A549 (cell line): Measurements from ENCODE around the gene S100A7A. TPM values are rescaled to one million over a fixed set of nuclear protein-coding genes. Genes with fewer than 3 reads are reported as not detected.

ENCODE experiments used
- ATAC-seq, 2 experiments: fragments of 200-7000 bp in 1 of 2; fragments of >200 bp in 1 of 2; cut with Nextera tagmentation in 1 of 2; cut with Tn5 transposase in 1 of 2; 3 replicates each; pipeline versions ENCODE4 v1.8.0 to v1.9.1; 2018 to 2020; ENCODE audit warnings: mild to moderate bottlenecking in 1 of 2, moderate library complexity in 1 of 2
- CTCF ChIA-PET: fragments of 300-600 bp; sonication (Branson Sonifier 250); formaldehyde crosslinking; extraction: SDS; loops from one replicate; lab custom pipeline; 2021; ENCODE audit warnings: antibody characterized with exemption, inconsistent platforms; lab: Yijun Ruan, JAX
- POLR2A ChIA-PET: fragments of 350-600 bp; formaldehyde crosslinking; extraction: SDS; loops from one replicate; lab custom pipeline; 2021; ENCODE audit warnings: antibody characterized with exemption, inconsistent platforms; lab: Yijun Ruan, JAX
- DNase-seq, 2 experiments: peaks; one replicate each; pipeline versions ENCODE4 v3.0.0 to v3.0.0-alpha.2; 2011 to 2016; ENCODE audit warnings: low read depth in 1 of 2, low spot score in 1 of 2
- FAIRE-seq: peaks from 2 replicates; lab custom pipeline; 2011; peaks lifted over from hg19 to GRCh38; lab: Jason Lieb, UNC
- H3K27ac ChIP-seq, 2 experiments: fragments of >200 bp; sonication (Bioruptor Twin); formaldehyde crosslinking; 3 replicates each; pipeline ENCODE4 v1.5.1; 2016 to 2017
- H3K4me1 ChIP-seq: fragments of >200 bp; sonication (Bioruptor Twin); formaldehyde crosslinking; 3 replicates; pipeline ENCODE4 v1.6.1; 2016
- H3K4me2 ChIP-seq: fragments of >200 bp; sonication (Bioruptor Twin); formaldehyde crosslinking; 3 replicates; pipeline ENCODE4 v1.6.1; 2016
- H3K4me3 ChIP-seq: fragments of >200 bp; sonication (Bioruptor Twin); formaldehyde crosslinking; 3 replicates; pipeline ENCODE4 v1.5.1; 2016
- H3K9me3 ChIP-seq: fragments of >200 bp; sonication (Bioruptor Twin); formaldehyde crosslinking; 3 replicates; pipeline ENCODE4 v1.6.1; 2016
- CHD2 ChIP-seq: fragments of 150-350 bp; IDR thresholded peaks from 2 replicates; pipeline ENCODE4 v1.6.1; 2014; ENCODE audit warnings: low read length; ENCODE audit not compliant: partially characterized antibody
- CHD4 ChIP-seq: fragments of 200-600 bp; sonication (generic); IDR thresholded peaks from 2 replicates; pipeline ENCODE4 v1.6.1; 2016; ENCODE audit warnings: antibody characterized with exemption, mild to moderate bottlenecking, borderline replicate concordance
- EHF ChIP-seq: fragments of 250-450 bp; sonication (Bioruptor Pico); IDR thresholded peaks from 2 replicates; pipeline ENCODE4 v1.5.0; 2020; ENCODE audit warnings: mild to moderate bottlenecking
- EP300 ChIP-seq, 2 experiments: fragments of >200 bp; sonication (Bioruptor Twin); formaldehyde crosslinking; IDR thresholded peaks; 2 replicates in 1 of 2; 3 replicates in 1 of 2; pipeline ENCODE4 v1.6.1; 2016 to 2017
- ESRRA ChIP-seq: fragments of 150-350 bp; IDR thresholded peaks from 2 replicates; pipeline ENCODE4 v1.6.1; 2014; ENCODE audit warnings: mild to moderate bottlenecking, low read length, borderline replicate concordance
- HEYL ChIP-seq: fragments of 250-450 bp; sonication (Bioruptor Pico); IDR thresholded peaks from 2 replicates; pipeline ENCODE4 v1.8.0; 2021; ENCODE audit warnings: mild to moderate bottlenecking, moderate library complexity
- HOXA7 ChIP-seq: fragments of 250-450 bp; sonication (Bioruptor Pico); IDR thresholded peaks from 2 replicates; pipeline ENCODE4 v1.5.0; 2020; ENCODE audit warnings: mild to moderate bottlenecking, moderate library complexity
- JUN ChIP-seq, 2 experiments: fragments of >200 bp; sonication (Bioruptor Twin); formaldehyde crosslinking; IDR thresholded peaks; 2 replicates in 1 of 2; 3 replicates in 1 of 2; pipeline ENCODE4 v1.6.1; 2016 to 2017
- JUNB ChIP-seq: fragments of >200 bp; sonication (Bioruptor Twin); formaldehyde crosslinking; IDR thresholded peaks from 2 replicates; pipeline ENCODE4 v1.6.1; 2016
- KDM1A ChIP-seq: fragments of 200-600 bp; sonication (generic); IDR thresholded peaks from 2 replicates; pipeline ENCODE4 v1.6.1; 2016; ENCODE audit warnings: low read depth, mild to moderate bottlenecking
- MAFK ChIP-seq: fragments of 450-650 bp; IDR thresholded peaks from 2 replicates; pipeline ENCODE4 v1.6.1; 2014; ENCODE audit not compliant: partially characterized antibody
- MAZ ChIP-seq: fragments of 150-350 bp; IDR thresholded peaks from 2 replicates; pipeline ENCODE4 v1.6.1; 2014; ENCODE audit warnings: antibody characterized with exemption, low read depth, low read length, borderline replicate concordance
- NPAS2 ChIP-seq: fragments of 250-450 bp; sonication (Bioruptor Pico); IDR thresholded peaks from 2 replicates; pipeline ENCODE4 v1.8.0; 2022; ENCODE audit warnings: mild to moderate bottlenecking, moderate library complexity, borderline replicate concordance
- NR3C1 ChIP-seq: fragments of >200 bp; sonication (Bioruptor Twin); formaldehyde crosslinking; IDR thresholded peaks from 3 replicates; pipeline ENCODE4 v1.6.1; 2017
- POLR2A ChIP-seq: IDR thresholded peaks from 2 replicates; pipeline ENCODE4 v1.6.1; 2012; ENCODE audit warnings: mild to moderate bottlenecking, low read length
- RAD21 ChIP-seq, 2 experiments: fragments of >200 bp in 1 of 2; sonication (Bioruptor Twin) in 1 of 2; formaldehyde crosslinking in 1 of 2; IDR thresholded peaks in 1 of 2; conservative IDR thresholded peaks in 1 of 2; 2 replicates in 1 of 2; 3 replicates in 1 of 2; pipeline ENCODE4 v1.6.1; 2012 to 2018; ENCODE audit warnings: inconsistent platforms in 1 of 2
- RCOR1 ChIP-seq: fragments of 150-350 bp; IDR thresholded peaks from 2 replicates; pipeline ENCODE4 v1.6.1; 2014; ENCODE audit warnings: antibody characterized with exemption, low read length, low read depth
- TFCP2L1 ChIP-seq: fragments of 250-450 bp; sonication (Bioruptor Pico); IDR thresholded peaks from 2 replicates; pipeline ENCODE4 v1.5.0; 2021; ENCODE audit warnings: mild to moderate bottlenecking
- ZC3H11A ChIP-seq: fragments of 450-650 bp; IDR thresholded peaks from 2 replicates; pipeline ENCODE4 v1.6.1; 2014; ENCODE audit warnings: antibody characterized with exemption, mild to moderate bottlenecking
- ZNF302 ChIP-seq: fragments of 250-450 bp; sonication (Bioruptor Pico); IDR thresholded peaks from 2 replicates; pipeline ENCODE4 v1.9.0; 2021; ENCODE audit warnings: inconsistent platforms, mild to moderate bottlenecking, moderate library complexity
- WGBS: methylation state at CpG from one replicate; pipeline ENCODE4 v1.1.6; 2017; ENCODE audit errors: missing lambda C conversion rate; 5-methylcytosine and 5-hydroxymethylcytosine counted together
- polyA plus RNA-seq, 4 experiments: library from polyadenylated mRNA; depleted of rRNA in 3 of 4; stranded (reverse); fragments of >200 nt; fragmentation: RNase III in 1 of 4; extraction: RNeasy Plus Mini Kit Qiagen cat#74134 plus additional on column Dnase treatment in 1 of 4; gene quantifications; 2 replicates in 3 of 4; 3 replicates in 1 of 4; pipeline ENCODE4 v1.2.3, GENCODE V29; 2011 to 2017
- TF ChIP-seq, protein P1 (sequence below): fragments of 150-350 bp; IDR thresholded peaks from 2 replicates; pipeline ENCODE4 v1.6.1; 2014; ENCODE audit warnings: low read depth, mild to moderate bottlenecking, low read length
- TF ChIP-seq, protein P2 (sequence below): fragments of >200 bp; sonication (Bioruptor Twin); formaldehyde crosslinking; IDR thresholded peaks from 3 replicates; pipeline ENCODE4 v1.5.1; 2016
- TF ChIP-seq, protein P3 (sequence below): fragments of >200 bp; sonication (Bioruptor Twin); formaldehyde crosslinking; IDR thresholded peaks from 2 replicates; pipeline ENCODE4 v1.6.1; 2016
- TF ChIP-seq, protein P4 (sequence below): fragments of 450-650 bp; IDR thresholded peaks from 2 replicates; pipeline ENCODE4 v1.6.1; 2014; ENCODE audit warnings: antibody characterized with exemption
- TF ChIP-seq, protein P5 (sequence below): fragments of 250-450 bp; sonication (Bioruptor Pico); IDR thresholded peaks from 2 replicates; pipeline ENCODE4 v1.5.0; 2020; ENCODE audit warnings: low read depth, mild to moderate bottlenecking, moderate library complexity

S100A7A gene
- polyA plus RNA-seq, 2 of the 4 experiments (the other 2 are of a cell fraction): not detected

DNA sequence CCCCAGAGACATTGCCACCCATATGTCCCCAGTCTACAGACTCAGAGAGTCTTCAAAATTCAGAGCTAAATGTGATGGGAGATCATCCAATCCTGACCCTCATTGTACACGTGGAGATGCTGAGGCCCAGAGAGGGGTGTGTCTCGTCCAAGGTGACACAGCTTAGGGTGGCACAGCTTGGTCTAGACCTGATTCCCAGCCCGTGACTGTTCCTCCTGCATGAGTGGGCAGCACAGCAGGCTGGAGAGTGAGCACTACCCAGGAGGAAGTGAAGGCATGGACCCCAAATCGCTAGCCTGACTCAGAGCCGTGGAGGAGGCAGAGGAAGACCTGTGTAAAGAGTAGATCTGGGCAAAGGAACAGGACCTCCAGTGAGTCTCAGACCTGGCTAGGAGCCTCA is 27.8 kb downstream of the S100A7A start:
- TF ChIP-seq MAFK (no peak), HEYL (no peak), RAD21 (conservative IDR thresholded peaks at IDR 0.05 in 1 of 2, IDR thresholded peaks at IDR 0.05 in 1 of 2) (no peak), NPAS2 (CRISPR knock-in tag) (no peak), JUN (IDR thresholded peaks at IDR 0.05) (no peak), ZC3H11A (no peak), JUNB (no peak), EHF (no peak), TFCP2L1 (no peak), POLR2A (no peak), CHD4 (no peak), KDM1A (no peak), CHD2 (no peak)
- TF ChIP-seq, protein P1, sequence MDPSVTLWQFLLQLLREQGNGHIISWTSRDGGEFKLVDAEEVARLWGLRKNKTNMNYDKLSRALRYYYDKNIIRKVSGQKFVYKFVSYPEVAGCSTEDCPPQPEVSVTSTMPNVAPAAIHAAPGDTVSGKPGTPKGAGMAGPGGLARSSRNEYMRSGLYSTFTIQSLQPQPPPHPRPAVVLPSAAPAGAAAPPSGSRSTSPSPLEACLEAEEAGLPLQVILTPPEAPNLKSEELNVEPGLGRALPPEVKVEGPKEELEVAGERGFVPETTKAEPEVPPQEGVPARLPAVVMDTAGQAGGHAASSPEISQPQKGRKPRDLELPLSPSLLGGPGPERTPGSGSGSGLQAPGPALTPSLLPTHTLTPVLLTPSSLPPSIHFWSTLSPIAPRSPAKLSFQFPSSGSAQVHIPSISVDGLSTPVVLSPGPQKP: no peak
- TF ChIP-seq, protein P2, sequence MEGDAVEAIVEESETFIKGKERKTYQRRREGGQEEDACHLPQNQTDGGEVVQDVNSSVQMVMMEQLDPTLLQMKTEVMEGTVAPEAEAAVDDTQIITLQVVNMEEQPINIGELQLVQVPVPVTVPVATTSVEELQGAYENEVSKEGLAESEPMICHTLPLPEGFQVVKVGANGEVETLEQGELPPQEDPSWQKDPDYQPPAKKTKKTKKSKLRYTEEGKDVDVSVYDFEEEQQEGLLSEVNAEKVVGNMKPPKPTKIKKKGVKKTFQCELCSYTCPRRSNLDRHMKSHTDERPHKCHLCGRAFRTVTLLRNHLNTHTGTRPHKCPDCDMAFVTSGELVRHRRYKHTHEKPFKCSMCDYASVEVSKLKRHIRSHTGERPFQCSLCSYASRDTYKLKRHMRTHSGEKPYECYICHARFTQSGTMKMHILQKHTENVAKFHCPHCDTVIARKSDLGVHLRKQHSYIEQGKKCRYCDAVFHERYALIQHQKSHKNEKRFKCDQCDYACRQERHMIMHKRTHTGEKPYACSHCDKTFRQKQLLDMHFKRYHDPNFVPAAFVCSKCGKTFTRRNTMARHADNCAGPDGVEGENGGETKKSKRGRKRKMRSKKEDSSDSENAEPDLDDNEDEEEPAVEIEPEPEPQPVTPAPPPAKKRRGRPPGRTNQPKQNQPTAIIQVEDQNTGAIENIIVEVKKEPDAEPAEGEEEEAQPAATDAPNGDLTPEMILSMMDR: no peak
- DNase-seq (no peak), ATAC-seq (no peak), FAIRE-seq (no peak)
- no peak overlapping the region for H3K4me3 ChIP-seq
- H3K4me2 ChIP-seq: no peak overlapping the region
- H3K9me3 ChIP-seq: no peaks in the 10 kb centered on the region; the same call in 2 of the 3 replicates
- WGBS: 0% methylated on average over 5 of the region's 5 CpGs
- ChIA-PET POLR2A (no interaction called here), CTCF (interaction anchor here (0.9 to 1.5 kb wide), 2 partner anchors 22 to 91 kb away, joined by 3 to 7 read pairs; no protein-coding TSS in a partner anchor)
- no peak overlapping the region for H3K27ac ChIP-seq
- peaks cover 11% of the 10 kb centered on the region; the same call in 2 of the 3 replicates for H3K4me1 ChIP-seq

DNA sequence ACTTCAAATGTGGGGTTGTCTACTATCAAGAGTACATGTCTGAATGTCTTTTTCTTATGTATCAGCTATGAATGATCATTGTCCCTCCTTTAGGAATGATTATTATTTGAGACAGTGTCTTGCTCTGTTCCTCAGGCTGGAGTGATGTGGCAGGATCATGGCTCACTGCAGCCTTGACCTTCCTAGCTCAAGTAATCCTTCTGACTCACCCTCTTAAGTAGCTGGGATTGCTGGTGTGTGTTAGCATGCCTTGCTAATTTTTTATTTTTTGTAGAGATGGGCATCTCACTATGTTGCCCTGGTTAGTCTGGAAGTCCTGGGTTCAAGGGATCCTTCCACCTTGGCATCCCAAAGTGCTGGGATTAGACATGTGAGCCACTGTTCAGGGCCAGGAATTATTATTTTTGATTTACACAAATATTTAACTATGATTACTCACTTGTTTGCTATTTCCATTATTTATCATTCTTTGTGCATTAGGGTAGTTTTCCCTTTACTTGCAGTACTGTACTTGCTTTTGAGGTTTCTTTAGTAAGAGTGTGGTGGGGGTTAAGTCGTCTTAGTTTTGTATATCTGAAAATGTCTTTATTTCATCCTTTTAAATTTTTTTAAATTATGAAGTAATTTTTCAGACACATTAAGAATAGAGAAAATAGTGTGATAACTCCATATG is 31.3 kb downstream of the S100A7A start:
- WGBS: 0% methylated on average over 1 of the region's 1 CpG
- H3K4me1 ChIP-seq: peaks cover 11% of the 10 kb centered on the region; the same call in 2 of the 3 replicates
- CTCF ChIA-PET: interaction anchor here (1.0 kb wide), 1 partner anchor 104 kb away, joined by 3 read pairs; no protein-coding TSS in a partner anchor
- POLR2A ChIA-PET: no interaction called here
- no peak overlapping the region for H3K27ac ChIP-seq
- ATAC-seq (peak in 1 of 2 experiments; percentile 67; a peak in 3 of 6 replicates), FAIRE-seq (no peak), DNase-seq (peak in 1 of 2 experiments; percentile 12)
- no peak overlapping the region for H3K4me3 ChIP-seq
- no peaks in the 10 kb centered on the region; the same call in 2 of the 3 replicates for H3K9me3 ChIP-seq
- TF ChIP-seq ZNF302 (CRISPR knock-in tag) (no peak), EP300 (IDR thresholded peaks at IDR 0.05) (no peak), NR3C1 (no peak), HEYL (no peak), RCOR1 (no peak), MAZ (no peak), HOXA7 (no peak), ESRRA (no peak)
- TF ChIP-seq, protein P3, sequence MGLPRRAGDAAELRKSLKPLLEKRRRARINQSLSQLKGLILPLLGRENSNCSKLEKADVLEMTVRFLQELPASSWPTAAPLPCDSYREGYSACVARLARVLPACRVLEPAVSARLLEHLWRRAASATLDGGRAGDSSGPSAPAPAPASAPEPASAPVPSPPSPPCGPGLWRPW: no peak
- TF ChIP-seq, protein P4, sequence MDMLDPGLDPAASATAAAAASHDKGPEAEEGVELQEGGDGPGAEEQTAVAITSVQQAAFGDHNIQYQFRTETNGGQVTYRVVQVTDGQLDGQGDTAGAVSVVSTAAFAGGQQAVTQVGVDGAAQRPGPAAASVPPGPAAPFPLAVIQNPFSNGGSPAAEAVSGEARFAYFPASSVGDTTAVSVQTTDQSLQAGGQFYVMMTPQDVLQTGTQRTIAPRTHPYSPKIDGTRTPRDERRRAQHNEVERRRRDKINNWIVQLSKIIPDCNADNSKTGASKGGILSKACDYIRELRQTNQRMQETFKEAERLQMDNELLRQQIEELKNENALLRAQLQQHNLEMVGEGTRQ: no peak
- TF ChIP-seq, protein P5, sequence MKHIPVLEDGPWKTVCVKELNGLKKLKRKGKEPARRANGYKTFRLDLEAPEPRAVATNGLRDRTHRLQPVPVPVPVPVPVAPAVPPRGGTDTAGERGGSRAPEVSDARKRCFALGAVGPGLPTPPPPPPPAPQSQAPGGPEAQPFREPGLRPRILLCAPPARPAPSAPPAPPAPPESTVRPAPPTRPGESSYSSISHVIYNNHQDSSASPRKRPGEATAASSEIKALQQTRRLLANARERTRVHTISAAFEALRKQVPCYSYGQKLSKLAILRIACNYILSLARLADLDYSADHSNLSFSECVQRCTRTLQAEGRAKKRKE (CRISPR knock-in tag): no peak
- peak overlapping the region; percentile 31; the same call in 1 of the 3 replicates for H3K4me2 ChIP-seq
